ENCODE measurements around the gene CPT2.

CPT2 gene

GRCh38 chr1:53196485-53197290 lies at the start of gene CPT2:
CPT2 (plus strand) TSS chr1:53196824; CDS start chr1:53196944, 120 bp downstream.
- DNase-seq (ENCODE audit: low read depth, low spot score), result peak; percentile 51

- DNase-seq (ENCODE audit: low read depth, low spot score), result no peak
Observed at GRCh38 chr1:53147174-53147573, 49.5 kb upstream of the CPT2 start.

- no peak for DNase-seq (ENCODE audit: low read depth, low spot score)
Observed at GRCh38 chr1:53148123-53148522, 48.5 kb upstream of the CPT2 start.

GRCh38 chr1:53153752-53154151 lies 42.9 kb upstream of the CPT2 start:
- no peak for DNase-seq (ENCODE audit: low read depth, low spot score)

GRCh38 chr1:53154859-53155438 lies 41.7 kb upstream of the CPT2 start:
- no peak for DNase-seq (ENCODE audit: low read depth, low spot score)

- no peak for DNase-seq (ENCODE audit: low read depth, low spot score)
Observed at GRCh38 chr1:53155534-53155933, 41.1 kb upstream of the CPT2 start.

GRCh38 chr1:53155945-53156344 lies 40.7 kb upstream of the CPT2 start:
- DNase-seq (ENCODE audit: low read depth, low spot score), result no peak

GRCh38 chr1:53156783-53157182 lies 39.8 kb upstream of the CPT2 start:
- no peak for DNase-seq (ENCODE audit: low read depth, low spot score)

- no peak for DNase-seq (ENCODE audit: low read depth, low spot score)
Observed at GRCh38 chr1:53158900-53159299, 37.7 kb upstream of the CPT2 start.

GRCh38 chr1:53160924-53161378 lies 35.7 kb upstream of the CPT2 start:
- no peak for DNase-seq (ENCODE audit: low read depth, low spot score)

- no peak for DNase-seq (ENCODE audit: low read depth, low spot score)
Observed at GRCh38 chr1:53162621-53163020, 34.0 kb upstream of the CPT2 start.

GRCh38 chr1:53163291-53163768 lies 33.3 kb upstream of the CPT2 start:
- no peak for DNase-seq (ENCODE audit: low read depth, low spot score)

GRCh38 chr1:53165408-53165961 lies 31.1 kb upstream of the CPT2 start:
- no peak for DNase-seq (ENCODE audit: low read depth, low spot score)

GRCh38 chr1:53166366-53166765 lies 30.3 kb upstream of the CPT2 start:
- no peak for DNase-seq (ENCODE audit: low read depth, low spot score)

- DNase-seq (ENCODE audit: low read depth, low spot score), result no peak
Observed at GRCh38 chr1:53166912-53167311, 29.7 kb upstream of the CPT2 start.

GRCh38 chr1:53172426-53173128 lies 24.0 kb upstream of the CPT2 start:
- DNase-seq (ENCODE audit: low read depth, low spot score), result no peak

GRCh38 chr1:53174971-53175913 lies 21.4 kb upstream of the CPT2 start:
- DNase-seq (ENCODE audit: low read depth, low spot score), result no peak

GRCh38 chr1:53176452-53177208 lies 20.0 kb upstream of the CPT2 start:
- DNase-seq (ENCODE audit: low read depth, low spot score), result no peak

GRCh38 chr1:53180226-53180625 lies 16.4 kb upstream of the CPT2 start:
- no peak for DNase-seq (ENCODE audit: low read depth, low spot score)

- DNase-seq (ENCODE audit: low read depth, low spot score), result no peak
Observed at GRCh38 chr1:53180951-53181350, 15.7 kb upstream of the CPT2 start.

Measured in brain pericyte (primary cell).